CD4-positive, alpha-beta T cell treated with Interleukin-15 for 4 hours (primary cell): ENCODE measurements around the gene DENND5A.
"Not testable (repeated sequence)": the region's sequence is repeated elsewhere in the genome, so short reads cannot be mapped to it uniquely, and the experiment has no call there.

Experiments used
- DNase-seq: peaks from one replicate; pipeline ENCODE4 v3.0.0-alpha.2; 2020; ENCODE audit warnings: low spot score

DENND5A gene

GRCh38 chr11:9137293-9138132 is 127.6 kb downstream of the DENND5A start:
- DNase-seq: peak; percentile 63

DNA sequence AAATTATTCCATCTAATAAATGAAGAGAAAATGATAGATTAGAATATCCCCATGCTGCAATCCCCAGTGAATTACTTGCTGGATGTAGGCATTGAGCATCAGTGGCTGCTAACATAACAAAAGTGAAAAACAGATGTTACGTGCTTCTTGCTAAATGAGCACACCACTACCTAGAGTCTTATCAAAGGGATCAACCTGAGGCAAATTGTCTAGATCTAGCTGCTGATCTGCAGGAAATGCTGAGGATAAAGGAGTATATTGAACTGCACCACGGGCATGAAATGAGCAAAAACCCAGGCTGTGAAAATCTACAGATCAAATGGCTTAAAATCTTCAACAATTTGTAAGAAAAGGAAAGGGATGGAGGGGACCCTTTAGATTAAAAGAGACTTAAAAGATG is 128.4 kb downstream of the DENND5A start:
- DNase-seq: no peak

GRCh38 chr11:9133956-9134355 is 131.2 kb downstream of the DENND5A start:
- no peak for DNase-seq

DNA sequence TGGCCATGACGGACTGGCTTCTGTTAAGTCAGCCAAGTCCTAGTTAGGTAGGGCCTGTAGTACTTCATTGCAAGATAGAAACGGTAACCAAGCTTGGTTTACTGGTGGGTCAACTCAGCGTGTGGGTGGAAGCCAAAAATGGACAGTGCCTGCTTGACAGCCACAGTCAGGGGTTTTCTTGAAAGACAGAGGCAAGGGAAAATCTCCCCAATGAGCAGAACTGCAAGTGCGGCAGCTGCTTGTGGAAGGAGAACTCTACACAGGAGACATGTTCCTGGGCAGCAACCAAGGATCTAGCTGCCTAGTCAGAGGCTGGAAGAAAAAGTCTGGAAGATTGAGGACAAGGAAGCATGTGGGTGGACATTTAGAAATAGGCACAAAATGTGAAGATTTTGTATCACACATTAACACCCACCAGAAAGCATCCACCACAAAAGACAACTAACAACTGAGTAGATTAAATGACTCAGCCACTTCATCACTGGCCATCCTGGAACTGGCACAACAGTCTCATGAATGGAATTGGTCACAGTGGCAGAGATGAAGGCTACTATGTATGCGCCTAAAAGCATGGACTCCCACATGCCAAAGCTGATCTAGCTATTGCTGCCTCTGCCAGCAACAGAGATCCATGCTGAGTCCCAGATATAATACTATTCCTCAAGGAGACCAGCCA is 132.8 kb downstream of the DENND5A start:
- no peak for DNase-seq

GRCh38 chr11:9130297-9130696 is 134.9 kb downstream of the DENND5A start:
- DNase-seq: no peak

- no peak for DNase-seq
These were observed 138.5 kb downstream of the DENND5A start for GRCh38 chr11:9126636-9127035.

GRCh38 chr11:9125185-9125886 is 139.8 kb downstream of the DENND5A start:
- DNase-seq: no peak

GRCh38 chr11:9123595-9124304 is 141.4 kb downstream of the DENND5A start:
- DNase-seq: no peak

- no peak for DNase-seq
These were observed 143.7 kb downstream of the DENND5A start for GRCh38 chr11:9121469-9121796.

DNA sequence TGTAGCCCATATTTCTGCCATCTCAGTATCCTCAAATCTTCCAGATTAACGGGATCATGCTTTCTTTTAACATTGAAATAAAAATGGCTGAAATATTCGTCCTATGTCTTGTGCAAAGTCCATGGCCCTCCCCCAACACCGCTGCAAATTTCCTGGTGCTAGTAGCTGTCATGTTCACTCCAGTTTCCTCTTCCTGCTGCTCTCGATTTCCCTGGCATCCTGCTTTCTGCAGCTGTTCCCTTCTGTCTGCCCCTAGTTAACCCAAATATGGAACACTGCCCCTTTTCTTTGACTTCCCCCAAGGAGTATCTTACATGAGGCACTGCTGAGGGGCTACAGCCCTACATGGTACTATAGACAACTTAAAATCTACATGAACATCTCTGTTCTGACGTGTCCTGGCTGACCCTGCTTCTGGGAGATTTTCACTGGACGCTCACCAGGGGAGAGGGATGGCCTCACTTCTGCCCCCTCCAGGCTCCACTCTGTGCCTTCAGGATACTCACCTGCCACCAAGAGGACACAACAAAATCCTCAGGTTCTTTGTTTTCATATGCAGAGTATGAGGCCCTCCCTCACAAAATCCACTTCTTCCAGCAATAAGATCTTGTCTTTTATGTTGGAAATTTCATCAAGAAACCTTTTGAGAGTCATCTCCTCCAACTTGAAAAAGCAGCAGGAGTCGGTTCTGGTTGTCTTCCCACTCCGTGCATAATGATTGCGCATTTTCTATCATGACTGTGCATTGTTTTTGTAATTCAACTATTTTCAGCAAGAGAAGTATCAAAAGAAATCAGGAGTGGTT is 144.3 kb downstream of the DENND5A start:
- DNase-seq: no peak

DNA sequence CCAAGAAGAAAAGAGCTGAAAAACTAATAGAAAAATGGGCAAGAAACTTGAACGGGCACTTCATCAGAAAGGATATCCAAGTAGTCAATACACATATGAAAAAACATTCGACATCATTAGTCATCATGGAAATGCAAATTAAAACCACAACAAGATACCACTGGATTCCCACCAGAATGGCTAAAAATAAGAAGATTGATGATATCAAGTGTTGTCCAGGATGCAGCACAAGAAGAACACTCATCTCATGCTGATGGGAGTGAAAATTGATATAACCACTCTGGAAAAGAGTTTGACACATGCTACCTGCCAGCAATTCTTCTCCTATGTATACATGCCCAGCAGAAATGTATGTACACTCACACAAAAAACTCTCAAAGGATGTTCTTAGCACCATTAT is 146.9 kb downstream of the DENND5A start:
- no peak for DNase-seq

- DNase-seq: no peak
These were observed 153.1 kb downstream of the DENND5A start for GRCh38 chr11:9112075-9112474.

DNA sequence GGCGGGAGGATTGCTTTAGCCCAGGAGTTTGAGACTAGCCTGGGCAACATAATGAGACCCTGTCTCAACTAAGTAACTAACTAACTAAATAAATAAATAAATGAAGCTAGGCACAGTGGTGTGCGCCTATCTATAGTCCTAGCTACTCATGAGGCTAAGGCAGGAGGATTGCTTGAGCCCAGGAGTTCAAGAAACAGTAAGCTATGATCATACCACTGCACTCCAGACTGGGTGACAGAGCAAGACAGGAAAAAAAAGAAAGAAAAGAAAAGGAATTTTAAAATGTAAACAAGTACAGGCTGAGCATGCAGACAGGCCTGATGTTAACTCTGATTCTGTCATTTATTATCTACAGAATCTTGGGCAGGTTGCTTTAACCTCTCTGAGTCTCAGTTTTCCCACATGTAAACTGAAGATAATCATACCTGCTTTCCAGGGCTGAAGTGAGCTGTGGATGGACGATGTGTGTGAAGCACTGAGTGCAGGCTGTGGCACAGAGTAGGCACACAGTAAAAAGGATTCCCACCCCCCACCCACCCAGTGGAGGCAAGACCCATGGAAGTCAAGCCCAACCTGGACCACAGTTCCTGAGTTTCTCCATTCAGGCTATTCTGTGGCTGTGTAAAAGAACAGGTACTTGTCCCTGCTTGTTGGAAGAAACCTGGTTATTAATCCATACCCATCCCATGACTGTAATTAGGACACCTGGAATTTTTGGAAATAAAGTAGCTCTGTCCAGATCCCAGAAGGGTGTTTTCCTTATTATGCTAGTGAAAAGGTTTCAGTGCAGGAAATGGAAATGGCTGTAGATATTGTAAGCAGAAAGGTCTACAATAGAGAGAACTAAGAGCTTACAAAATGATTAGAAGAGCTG is 155.1 kb downstream of the DENND5A start:
- DNase-seq: no peak

- no peak for DNase-seq
These were observed 160.6 kb downstream of the DENND5A start for GRCh38 chr11:9104580-9104979.

GRCh38 chr11:9103542-9104276 is 161.4 kb downstream of the DENND5A start:
- no peak for DNase-seq

DNA sequence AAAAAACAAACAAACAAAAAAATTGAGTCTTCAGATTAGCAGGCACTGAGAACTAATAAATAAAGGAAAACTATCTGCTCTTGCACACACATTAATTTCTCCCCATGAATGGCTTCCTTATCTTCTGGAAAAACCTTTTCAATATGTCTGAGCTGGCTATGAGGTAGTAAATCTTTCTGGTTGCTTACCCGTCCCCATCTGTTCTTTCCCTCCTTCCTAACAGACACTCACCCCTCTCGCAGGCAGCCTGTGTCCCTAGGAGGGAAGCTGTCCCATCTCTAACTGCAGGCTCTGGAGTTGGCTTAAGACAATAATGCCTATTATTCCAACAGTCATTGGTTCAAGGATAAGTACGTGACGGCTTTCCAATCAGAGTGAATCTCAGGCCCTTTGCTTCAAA is 165.5 kb downstream of the DENND5A start:
- no peak for DNase-seq

GRCh38 chr11:9098455-9098854 is 166.7 kb downstream of the DENND5A start:
- DNase-seq: not testable (repeated sequence)

DNA sequence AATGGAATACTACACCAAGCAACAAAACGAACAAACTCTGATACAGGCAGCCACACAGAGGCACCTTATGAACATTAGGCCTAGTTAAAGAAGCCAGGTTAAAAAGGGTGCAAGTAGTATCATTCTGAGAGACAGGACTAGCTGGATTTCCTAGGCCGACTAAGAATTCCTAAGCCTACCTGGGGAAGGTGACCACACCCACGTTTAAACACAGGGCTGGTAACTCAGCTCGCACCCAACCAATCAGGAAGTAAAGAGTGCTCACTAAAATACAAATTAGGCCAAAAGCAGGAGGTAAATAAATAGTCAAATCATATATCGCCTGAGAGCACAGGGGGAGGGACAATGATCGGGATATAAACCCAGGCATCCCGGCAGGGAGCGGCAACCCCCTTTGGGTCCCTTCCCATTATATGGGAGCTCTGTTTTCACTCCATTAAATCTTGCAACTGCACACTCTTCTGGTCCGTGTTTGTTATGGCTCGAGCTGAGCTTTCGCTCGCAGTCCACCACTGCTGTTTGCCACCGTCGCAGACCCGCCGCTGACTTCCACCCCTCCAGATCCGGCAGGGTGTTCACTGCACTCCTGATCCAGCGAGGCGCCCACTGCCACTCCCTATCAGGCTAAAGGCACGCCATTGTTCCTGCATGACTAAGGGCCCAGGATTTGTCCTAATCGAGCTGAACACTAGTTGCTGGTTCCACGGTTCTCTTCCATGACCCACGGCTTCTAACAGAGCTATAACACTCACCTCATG is 167.8 kb downstream of the DENND5A start:
- not testable (repeated sequence) for DNase-seq

DNA sequence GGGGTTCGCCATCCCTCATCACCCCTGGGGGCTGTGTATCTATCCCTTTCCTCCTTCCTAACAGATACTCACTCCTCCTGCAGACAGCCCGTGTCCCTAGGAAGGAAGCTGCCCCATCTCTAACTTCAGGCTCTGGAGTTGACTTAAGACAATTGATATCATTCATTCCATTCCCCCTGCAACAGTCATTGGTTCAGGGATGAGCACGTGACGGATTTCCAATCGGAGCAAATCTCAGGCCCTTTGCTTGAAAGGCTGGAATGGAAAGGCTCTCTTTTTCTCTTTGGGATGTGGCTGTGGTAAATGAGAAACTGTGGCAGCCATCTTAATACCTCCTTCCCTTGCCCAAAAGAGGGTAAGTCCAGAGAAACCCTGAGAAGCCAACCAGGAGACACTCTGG is 168.7 kb downstream of the DENND5A start:
- no peak for DNase-seq
